ENCODE results near the gene CROCC2. TPM values are rescaled to one million over a fixed set of nuclear protein-coding genes. Genes with fewer than 3 reads are reported as not detected.
A peak's percentile ranks its signal among the peaks of the same experiment; 100 is the strongest.

CROCC2 gene
- total and polyA plus RNA-seq, 2 of the 13 experiments (the other 11 are each of a cell fraction or from before 2014, with no cell fraction given) = not detected

- peak; percentile 4; the same call in 1 of the 2 replicates for TF ChIP-seq TBX2 (CRISPR knock-in tag; IDR thresholded peaks at IDR 0.05; ENCODE audit: borderline replicate concordance)
- TF ChIP-seq TP53 (CRISPR knock-in tag; conservative IDR thresholded peaks at IDR 0.05) = no peak
- TF ChIP-seq HNRNPL (IDR thresholded peaks at IDR 0.05; ENCODE audit: low read depth, low read length) = peak; percentile 72; the same call in 1 of the 2 replicates
- no peak for TF ChIP-seq NFYC (CRISPR knock-in tag; IDR thresholded peaks at IDR 0.05)
- TF ChIP-seq ZNF350 (CRISPR knock-in tag; IDR thresholded peaks at IDR 0.05; ENCODE audit: borderline replicate concordance, low read depth) = 0 out of 2 replicates have a peak, but pooled peaks have one; percentile 22
- 0 out of 2 replicates have a peak, but pooled peaks have one; percentile 21 for TF ChIP-seq MAX (IDR thresholded peaks at IDR 0.05)
- TF ChIP-seq RFX3 (CRISPR knock-in tag; IDR thresholded peaks at IDR 0.05) = peak; percentile 76
- TF ChIP-seq YY1 (IDR thresholded peaks at IDR 0.05; ENCODE audit: insufficient read depth, insufficient replicate concordance, low read depth, low read length) = no peak
- no peak for TF ChIP-seq YEATS4 (CRISPR knock-in tag; IDR thresholded peaks at IDR 0.05; ENCODE audit: borderline replicate concordance)
- 0 out of 2 replicates have a peak, but pooled peaks have one; percentile 21 for TF ChIP-seq THAP9 (CRISPR knock-in tag; IDR thresholded peaks at IDR 0.05; ENCODE audit: borderline replicate concordance)
- peak; percentile 57; the same call in 1 of the 2 replicates for TF ChIP-seq SP4 (CRISPR knock-in tag; IDR thresholded peaks at IDR 0.05)
- TF ChIP-seq CC2D1A (CRISPR knock-in tag; IDR thresholded peaks at IDR 0.05) = no peak
- peak; percentile 85 for TF ChIP-seq RFX1 (IDR thresholded peaks at IDR 0.05)
- TF ChIP-seq AGO1 (IDR thresholded peaks at IDR 0.05; ENCODE audit: low read depth, low read length, poor library complexity, severe bottlenecking) = peak; percentile 64
- no peak for TF ChIP-seq TFDP1 (CRISPR knock-in tag; IDR thresholded peaks at IDR 0.05; ENCODE audit: borderline replicate concordance)
- TF ChIP-seq FOSL1 (CRISPR knock-in tag; IDR thresholded peaks at IDR 0.05; ENCODE audit: borderline replicate concordance) = no peak
- peak; percentile 45 for TF ChIP-seq SAP130 (CRISPR knock-in tag; IDR thresholded peaks at IDR 0.05; ENCODE audit: low read depth)
- TF ChIP-seq HNRNPLL (IDR thresholded peaks at IDR 0.05; ENCODE audit: low read depth, low read length, poor library complexity, severe bottlenecking) = peak; percentile 14
- TF ChIP-seq PAXIP1 (CRISPR knock-in tag; conservative IDR thresholded peaks at IDR 0.05) = peak; percentile 20; the same call in 1 of the 2 replicates
- no peak for TF ChIP-seq ATF4 (CRISPR knock-in tag; IDR thresholded peaks at IDR 0.05)
Measured at GRCh38 chr2:240906141-240906910, at the start of gene CROCC2 (continued).

Data from HepG2 (cell line).